GM12872 (cell line): ENCODE data around the gene INTS7.

Experiments
- TF ChIP-seq, protein P1 (sequence below): IDR thresholded peaks from 3 replicates; pipeline ENCODE4 v1.5.1; 2011; ENCODE audit warnings: low read depth, mild to moderate bottlenecking, low read length, moderate library complexity; ENCODE audit not compliant: insufficient read depth

The INTS7 gene

GRCh38 chr1:211933946-211934714 lies 101.2 kb downstream of the INTS7 start:
- TF ChIP-seq, protein P1, sequence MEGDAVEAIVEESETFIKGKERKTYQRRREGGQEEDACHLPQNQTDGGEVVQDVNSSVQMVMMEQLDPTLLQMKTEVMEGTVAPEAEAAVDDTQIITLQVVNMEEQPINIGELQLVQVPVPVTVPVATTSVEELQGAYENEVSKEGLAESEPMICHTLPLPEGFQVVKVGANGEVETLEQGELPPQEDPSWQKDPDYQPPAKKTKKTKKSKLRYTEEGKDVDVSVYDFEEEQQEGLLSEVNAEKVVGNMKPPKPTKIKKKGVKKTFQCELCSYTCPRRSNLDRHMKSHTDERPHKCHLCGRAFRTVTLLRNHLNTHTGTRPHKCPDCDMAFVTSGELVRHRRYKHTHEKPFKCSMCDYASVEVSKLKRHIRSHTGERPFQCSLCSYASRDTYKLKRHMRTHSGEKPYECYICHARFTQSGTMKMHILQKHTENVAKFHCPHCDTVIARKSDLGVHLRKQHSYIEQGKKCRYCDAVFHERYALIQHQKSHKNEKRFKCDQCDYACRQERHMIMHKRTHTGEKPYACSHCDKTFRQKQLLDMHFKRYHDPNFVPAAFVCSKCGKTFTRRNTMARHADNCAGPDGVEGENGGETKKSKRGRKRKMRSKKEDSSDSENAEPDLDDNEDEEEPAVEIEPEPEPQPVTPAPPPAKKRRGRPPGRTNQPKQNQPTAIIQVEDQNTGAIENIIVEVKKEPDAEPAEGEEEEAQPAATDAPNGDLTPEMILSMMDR, result no peak

DNA sequence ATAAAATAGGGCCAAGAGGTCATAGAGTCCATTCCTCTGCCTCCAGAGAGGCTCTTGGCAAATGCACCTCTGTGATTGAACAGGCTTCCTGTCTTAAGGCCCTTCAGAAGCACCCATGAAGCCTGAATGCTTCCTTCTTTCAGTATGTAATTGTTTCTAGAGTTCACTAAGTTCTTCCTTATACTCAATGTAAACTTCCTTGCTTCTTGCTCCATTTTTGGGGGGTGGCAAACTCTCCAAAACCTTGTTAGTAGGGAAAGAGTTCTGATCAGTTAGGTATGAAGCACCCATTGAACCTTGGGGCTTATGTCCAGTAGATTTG lies 102.5 kb downstream of the INTS7 start:
- TF ChIP-seq, protein P1, result no peak

GRCh38 chr1:211932231-211932932 lies 103.0 kb downstream of the INTS7 start:
- TF ChIP-seq, protein P1, result no peak

DNA sequence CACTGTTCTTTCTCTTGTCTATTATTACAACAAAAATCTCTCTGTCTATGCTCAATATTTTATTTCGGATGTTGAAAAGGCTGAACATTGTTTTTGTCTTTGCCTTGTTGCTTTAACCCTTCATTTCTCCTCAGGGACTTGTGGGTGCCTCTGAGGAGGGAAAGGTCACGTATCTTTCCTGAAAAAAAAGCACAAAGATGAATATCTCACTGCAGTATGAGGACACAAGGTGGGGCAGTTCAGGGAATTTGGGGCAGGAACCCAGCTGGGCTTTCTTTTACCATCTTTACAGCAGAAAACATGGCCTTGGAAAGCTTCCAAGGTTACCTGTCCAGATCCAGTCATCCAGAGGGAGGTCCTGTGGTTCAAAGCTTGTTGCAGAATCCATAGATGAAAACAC lies 105.7 kb downstream of the INTS7 start:
- TF ChIP-seq, protein P1, result no peak

- TF ChIP-seq, protein P1, result no peak
Measured at GRCh38 chr1:211928993-211929637, 106.2 kb downstream of the INTS7 start.

DNA sequence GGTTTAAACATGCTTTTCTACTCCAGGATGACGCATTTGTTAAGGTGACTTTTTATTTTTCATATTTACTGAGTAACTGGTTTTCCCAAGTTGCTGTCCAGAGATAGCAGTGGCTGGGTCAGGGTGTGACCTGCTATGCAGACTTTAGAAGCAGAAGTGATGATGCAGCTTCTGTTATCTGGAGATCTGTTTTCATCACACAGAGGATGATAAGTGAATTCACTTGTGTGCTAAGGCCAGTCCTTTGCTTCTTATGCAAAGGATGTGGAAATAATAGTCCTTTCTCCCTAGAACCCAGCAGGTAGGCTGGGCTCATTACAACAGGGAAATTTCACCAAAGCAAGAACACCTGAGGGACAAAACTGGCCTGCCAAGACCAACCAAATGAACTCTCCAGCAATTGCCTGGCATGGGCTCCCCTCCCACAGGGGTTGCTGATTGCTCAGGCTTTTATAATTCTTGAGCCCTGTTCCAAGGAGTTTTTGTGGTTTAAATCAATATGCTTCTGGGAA lies 107.0 kb downstream of the INTS7 start:
- TF ChIP-seq, protein P1, result no peak

GRCh38 chr1:211925016-211925415 lies 110.3 kb downstream of the INTS7 start:
- TF ChIP-seq, protein P1, result no peak
